HG03521 (cell line): Measurements from ENCODE around the gene NSG2.

Experiments used
- ATAC-seq: cut with Tn5 transposase; IDR thresholded peaks from one replicate; pipeline ENCODE4 v1.9.1; 2021; ENCODE audit warnings: mild to moderate bottlenecking, moderate library complexity; ENCODE audit not compliant: unreplicated experiment

The NSG2 gene

GRCh38 chr5:174147551-174147950, 102.0 kb downstream of the NSG2 start:
- ATAC-seq: no peak

DNA sequence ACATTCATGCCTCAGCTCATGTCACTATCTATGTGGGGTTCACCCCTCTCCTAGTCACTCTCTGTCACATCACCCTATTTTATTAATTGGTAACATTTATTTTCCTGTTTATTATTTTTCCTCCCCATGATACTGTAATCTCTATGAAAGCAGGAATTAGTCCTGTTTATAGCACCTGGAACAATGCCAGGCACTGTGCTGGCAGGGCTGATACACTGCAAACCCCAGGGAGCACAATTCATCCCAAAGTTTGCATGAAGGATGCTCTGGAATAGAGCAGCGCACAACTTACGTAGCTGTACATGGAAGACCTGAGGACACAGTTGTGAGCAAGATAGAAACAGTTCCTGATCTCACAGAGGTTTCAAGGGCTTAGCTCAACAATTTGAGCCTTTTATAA, 103.2 kb downstream of the NSG2 start:
- no peak for ATAC-seq

DNA sequence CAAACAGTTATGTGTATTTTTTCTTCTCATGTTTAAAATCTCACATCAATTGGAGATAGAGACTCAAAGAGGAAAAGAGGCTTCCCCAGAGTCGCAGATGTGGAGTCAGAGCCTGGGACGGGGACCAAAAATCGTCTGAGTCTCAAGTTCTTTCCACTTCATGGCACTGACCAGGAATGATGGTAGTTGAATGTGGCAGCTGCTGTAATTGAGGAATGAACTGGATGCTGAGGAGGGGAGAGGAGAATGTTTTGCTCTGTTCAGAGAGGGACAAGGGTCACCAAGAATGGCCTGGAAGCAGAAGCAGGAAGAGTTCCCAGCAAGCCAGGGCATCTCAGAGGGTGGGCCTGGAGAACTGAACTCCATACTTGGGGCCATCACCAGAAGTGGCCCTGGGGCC, 103.9 kb downstream of the NSG2 start:
- no peak for ATAC-seq

- ATAC-seq: no peak
Observed at GRCh38 chr5:174149989-174150388, 104.5 kb downstream of the NSG2 start.

- ATAC-seq: no peak
Observed at GRCh38 chr5:174151599-174152181, 106.2 kb downstream of the NSG2 start.

DNA sequence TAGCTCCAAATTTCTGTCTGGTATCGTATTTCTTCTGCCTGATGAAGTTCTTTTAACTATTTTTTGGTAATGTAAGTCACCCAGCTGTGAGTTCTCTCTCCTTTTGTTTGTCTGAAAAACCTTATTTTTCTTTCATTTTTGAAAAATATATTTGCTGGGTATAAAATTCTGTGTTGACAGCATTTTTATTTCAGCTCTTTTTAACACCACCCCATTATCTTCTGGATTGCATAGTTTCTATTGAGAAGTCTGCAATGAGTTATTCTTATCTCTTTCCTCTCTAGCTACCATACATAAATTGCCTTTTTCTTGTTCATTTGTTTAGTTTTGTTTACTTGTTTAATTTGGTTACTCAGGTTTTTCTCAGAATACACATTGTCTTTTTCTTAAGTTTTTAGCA, 109.1 kb downstream of the NSG2 start:
- ATAC-seq: no peak

- ATAC-seq: no peak
Observed at GRCh38 chr5:174155281-174155680, 109.8 kb downstream of the NSG2 start.

GRCh38 chr5:174155706-174156105, 110.2 kb downstream of the NSG2 start:
- ATAC-seq: no peak

- ATAC-seq: no peak
Observed at GRCh38 chr5:174157048-174157447, 111.5 kb downstream of the NSG2 start.
